ENCODE data around the gene ZDHHC6.

Gene ZDHHC6

DNA sequence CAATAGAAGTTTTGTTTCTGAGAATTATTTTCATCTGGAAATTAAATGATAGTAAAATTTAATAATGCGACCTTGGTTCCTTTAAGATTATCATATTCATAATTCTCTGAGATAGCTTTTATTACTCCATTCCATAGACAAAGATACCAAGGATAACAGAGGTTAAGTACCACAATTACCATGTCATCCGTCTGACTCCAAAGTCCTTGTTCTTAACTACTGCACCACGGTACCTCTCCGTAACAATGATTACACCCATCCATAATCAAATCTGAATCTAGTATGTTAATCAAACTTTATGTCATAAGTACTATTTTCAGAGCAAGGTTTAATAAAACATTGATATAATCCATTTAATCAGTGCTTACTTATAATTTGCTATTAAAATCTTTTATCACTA, 8.4 kb downstream of the ZDHHC6 start:
- H3K4me1 ChIP-seq (ENCODE audit: insufficient read depth, low read length, poor library complexity, severe bottlenecking): peaks cover 10% of the 10 kb centered on the region
- no peak overlapping the region for H3K9ac ChIP-seq (ENCODE audit: low read depth, low read length, poor library complexity, severe bottlenecking)

DNA sequence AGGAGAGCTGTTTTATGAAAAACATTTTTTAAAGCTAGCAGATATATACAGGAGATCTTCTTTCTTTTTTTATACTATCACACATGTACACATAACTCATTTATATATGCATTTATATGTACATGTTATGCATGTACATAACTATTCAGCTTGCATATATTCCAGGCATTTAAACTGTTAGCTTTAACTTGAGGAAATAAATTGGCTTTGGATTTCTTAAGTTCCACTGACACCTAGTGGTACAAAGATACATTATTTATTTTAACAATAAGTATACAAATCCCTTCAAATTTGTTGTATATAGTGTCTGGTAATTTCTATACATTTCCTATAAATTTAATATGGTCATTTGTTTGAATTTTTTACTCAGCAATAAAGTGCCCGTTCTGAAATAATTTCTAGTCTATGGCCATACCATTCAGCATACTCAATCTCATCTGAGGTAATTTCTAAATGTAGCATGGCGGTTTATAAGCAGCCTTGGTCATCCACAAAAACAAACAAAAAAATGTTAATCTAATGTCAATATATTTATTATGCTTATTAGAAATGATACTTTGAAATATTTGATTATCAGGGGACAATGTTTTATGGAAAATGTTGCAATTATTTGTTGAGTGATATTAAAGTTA, 11.6 kb downstream of the ZDHHC6 start:
- Histone ChIP-seq H3K4me3 (ENCODE audit: low read length, poor library complexity, severe bottlenecking) (no peak overlapping the region), H3F3A (ENCODE audit: low read depth) (no peaks in the 10 kb centered on the region), H3K36me3 (ENCODE audit: insufficient read depth, low read length) (peaks cover 35% of the 10 kb centered on the region; the same call in 1 of the 2 replicates), H3K27me3 (ENCODE audit: insufficient read depth, low read length, poor library complexity, severe bottlenecking) (no peaks in the 10 kb centered on the region), H3K4me2 (ENCODE audit: low read depth, low read length, poor library complexity, severe bottlenecking) (no peak overlapping the region), H3K79me2 (ENCODE audit: insufficient read depth, low read length) (no peaks in the 10 kb centered on the region), H4K20me1 (ENCODE audit: insufficient read depth, low read length, poor library complexity, severe bottlenecking) (no peaks in the 10 kb centered on the region), H3K4me1 (ENCODE audit: insufficient read depth, low read length, poor library complexity, severe bottlenecking) (no peaks in the 10 kb centered on the region), H3K9me2 (replicated peaks; ENCODE audit: low read depth, low read length) (no peaks in the 10 kb centered on the region), H2AFZ (ENCODE audit: low read length) (no peak overlapping the region), H3K9ac (ENCODE audit: low read depth, low read length, poor library complexity, severe bottlenecking) (no peak overlapping the region), H3K9me3 (ENCODE audit: insufficient read depth, low read depth, low read length) (no peaks in the 10 kb centered on the region)
- TF ChIP-seq EZH2phosphoT487 (IDR thresholded peaks at IDR 0.05; ENCODE audit: borderline replicate concordance) (no peak), CTCF (conservative IDR thresholded peaks at IDR 0.05; ENCODE audit: low read length) (peak; percentile 70)

More for the DNA sequence above, 8.4 kb downstream of the ZDHHC6 start:
- Histone ChIP-seq H3K9me2 (replicated peaks; ENCODE audit: low read depth, low read length) (no peaks in the 10 kb centered on the region), H3K36me3 (ENCODE audit: insufficient read depth, low read length) (peaks cover 19% of the 10 kb centered on the region; the same call in 1 of the 2 replicates), H3K27me3 (ENCODE audit: insufficient read depth, low read length, poor library complexity, severe bottlenecking) (no peaks in the 10 kb centered on the region), H3K4me3 (ENCODE audit: low read length, poor library complexity, severe bottlenecking) (no peak overlapping the region), H3K9me3 (ENCODE audit: insufficient read depth, low read depth, low read length) (no peaks in the 10 kb centered on the region), H3K4me2 (ENCODE audit: low read depth, low read length, poor library complexity, severe bottlenecking) (no peak overlapping the region), H4K20me1 (ENCODE audit: insufficient read depth, low read length, poor library complexity, severe bottlenecking) (peaks cover 1% of the 10 kb centered on the region), H3K79me2 (ENCODE audit: insufficient read depth, low read length) (no peaks in the 10 kb centered on the region), H3F3A (ENCODE audit: low read depth) (no peaks in the 10 kb centered on the region), H2AFZ (ENCODE audit: low read length) (no peak overlapping the region)
- no peak for TF ChIP-seq EZH2phosphoT487 (IDR thresholded peaks at IDR 0.05; ENCODE audit: borderline replicate concordance)
- TF ChIP-seq CTCF (conservative IDR thresholded peaks at IDR 0.05; ENCODE audit: low read length): no peak

GRCh38 chr10:112433136-112433535, 13.6 kb downstream of the ZDHHC6 start:
- no peaks in the 10 kb centered on the region for H4K20me1 ChIP-seq (ENCODE audit: insufficient read depth, low read length, poor library complexity, severe bottlenecking)
- no peak for TF ChIP-seq EZH2phosphoT487 (IDR thresholded peaks at IDR 0.05; ENCODE audit: borderline replicate concordance)
- TF ChIP-seq CTCF (conservative IDR thresholded peaks at IDR 0.05; ENCODE audit: low read length): no peak
- no peak overlapping the region for H3K9ac ChIP-seq (ENCODE audit: low read depth, low read length, poor library complexity, severe bottlenecking)
- no peak overlapping the region for H3K4me2 ChIP-seq (ENCODE audit: low read depth, low read length, poor library complexity, severe bottlenecking)
- no peaks in the 10 kb centered on the region for H3K4me1 ChIP-seq (ENCODE audit: insufficient read depth, low read length, poor library complexity, severe bottlenecking)
- no peaks in the 10 kb centered on the region for H3K27me3 ChIP-seq (ENCODE audit: insufficient read depth, low read length, poor library complexity, severe bottlenecking)
- H3K9me2 ChIP-seq (replicated peaks; ENCODE audit: low read depth, low read length): no peaks in the 10 kb centered on the region
- H3K79me2 ChIP-seq (ENCODE audit: insufficient read depth, low read length): no peaks in the 10 kb centered on the region
- H3K36me3 ChIP-seq (ENCODE audit: insufficient read depth, low read length): peaks cover 34% of the 10 kb centered on the region; the same call in 1 of the 2 replicates
- no peaks in the 10 kb centered on the region for H3F3A ChIP-seq (ENCODE audit: low read depth)
- H3K9me3 ChIP-seq (ENCODE audit: insufficient read depth, low read depth, low read length): no peaks in the 10 kb centered on the region
- no peak overlapping the region for H2AFZ ChIP-seq (ENCODE audit: low read length)
- H3K4me3 ChIP-seq (ENCODE audit: low read length, poor library complexity, severe bottlenecking): no peak overlapping the region
